Forelimb muscle (tissue), 1 donor: ENCODE measurements around the gene OR3A2. TPM values are rescaled to one million over a fixed set of nuclear protein-coding genes. Genes with fewer than 3 reads are reported as not detected.
"Not testable (repeated sequence)": the region's sequence is repeated elsewhere in the genome, so short reads cannot be mapped to it uniquely, and the experiment has no call there.

Experiments used
- DNase-seq: peaks from one replicate; pipeline ENCODE4 v3.0.0-alpha.2; 2013; ENCODE audit warnings: low read depth
- polyA plus RNA-seq: library from polyadenylated mRNA; unstranded; fragments of 120-200 nt; gene quantifications from one replicate; pipeline ENCODE4 v1.2.1, GENCODE V29; 2013; ENCODE audit not compliant: insufficient read length

The OR3A2 gene
- polyA plus RNA-seq: not detected

DNA sequence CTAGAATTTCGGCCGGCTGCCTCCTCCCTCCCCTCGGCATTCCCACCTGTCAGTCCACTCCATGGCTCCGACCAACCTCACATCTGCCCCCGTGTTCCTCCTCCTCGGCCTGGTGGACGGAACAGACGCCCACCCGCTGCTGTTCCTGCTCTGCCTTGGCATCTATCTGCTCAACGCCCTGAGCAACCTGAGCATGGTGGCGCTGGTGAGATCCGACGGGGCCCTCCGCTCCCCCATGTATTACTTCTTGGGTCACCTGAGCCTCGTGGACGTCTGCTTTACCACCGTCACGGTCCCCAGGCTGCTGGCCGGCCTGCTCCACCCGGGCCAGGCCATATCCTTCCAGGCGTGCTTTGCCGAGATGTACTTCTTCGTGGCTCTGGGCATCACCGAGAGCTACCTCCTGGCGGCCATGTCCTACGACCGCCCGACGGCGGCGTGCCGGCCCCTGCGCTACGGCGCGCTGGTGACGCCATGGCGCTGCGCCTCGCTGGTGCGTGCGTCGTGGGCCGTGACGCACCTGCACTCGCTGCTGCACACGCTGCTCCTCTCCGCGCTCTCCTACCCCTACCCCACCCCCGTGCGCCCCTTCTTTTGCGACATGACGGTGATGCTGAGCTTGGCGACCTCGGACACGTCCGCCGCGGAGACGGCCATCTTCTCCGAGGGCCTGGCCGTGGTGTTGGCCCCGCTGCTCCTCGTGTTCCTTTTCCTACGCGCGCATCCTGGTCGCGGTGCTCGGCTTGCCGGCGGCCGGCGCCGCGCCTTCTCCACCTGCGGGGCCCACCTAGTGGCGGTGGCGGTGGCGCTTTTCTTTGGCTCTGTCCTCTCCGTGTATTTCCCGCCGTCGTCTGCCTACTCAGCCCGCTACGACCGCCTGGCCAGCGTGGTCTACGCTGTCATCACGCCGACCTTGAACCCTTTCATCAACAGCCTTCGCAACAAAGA lies at the start of gene OR3A2:
TSS of gene OR3A2 (minus strand) at position 440 of the 948 bp plus-strand sequence.
- DNase-seq: no peak

DNA sequence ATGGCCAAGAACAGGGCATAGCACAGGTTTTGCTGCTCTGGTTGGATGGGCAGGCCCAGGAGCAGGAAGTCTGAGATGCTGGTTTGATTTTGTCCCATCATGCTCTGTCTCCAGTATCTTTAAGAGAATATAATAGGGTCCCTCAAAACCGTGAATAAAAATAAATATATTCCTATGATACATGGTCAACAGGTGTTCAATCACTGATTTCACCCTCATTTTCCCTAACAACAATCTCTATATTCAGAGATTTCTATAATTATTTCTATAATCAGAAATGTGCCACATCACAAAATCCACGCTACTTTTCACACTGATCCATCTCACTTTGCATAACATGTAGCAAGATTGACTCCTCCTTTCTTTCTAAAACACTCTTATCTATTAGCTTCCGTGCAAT lies 47.6 kb upstream of the OR3A2 start, which contains the start of gene OR1E2:
TSS of gene OR1E2 (minus strand) at position 101 of the 400 bp plus-strand sequence. CDS start at position 101, 0 bp downstream.
- no peak for DNase-seq

- not testable (repeated sequence) for DNase-seq
Observed at GRCh38 chr17:3433215-3433614, 47.1 kb upstream of the OR3A2 start.

DNA sequence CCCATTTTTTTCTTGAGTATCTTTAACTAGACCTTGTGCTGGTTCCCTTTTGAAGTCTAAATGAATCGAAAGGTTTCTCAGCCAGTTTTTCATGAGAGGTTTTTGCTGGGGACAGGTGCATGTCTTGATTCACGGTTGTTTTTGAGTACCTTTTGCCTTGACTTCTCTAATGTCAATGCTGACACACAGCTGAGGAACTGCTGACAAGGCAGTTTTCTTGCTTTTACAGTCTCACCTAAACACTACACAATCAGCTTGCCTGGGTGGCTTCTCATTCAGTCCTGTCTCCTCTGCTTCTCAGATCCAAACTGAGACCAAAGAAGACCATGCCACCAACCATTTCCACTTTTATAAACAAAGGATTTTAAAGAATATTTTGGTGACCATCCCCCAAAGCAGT lies 32.1 kb upstream of the OR3A2 start:
- DNase-seq: no peak

DNA sequence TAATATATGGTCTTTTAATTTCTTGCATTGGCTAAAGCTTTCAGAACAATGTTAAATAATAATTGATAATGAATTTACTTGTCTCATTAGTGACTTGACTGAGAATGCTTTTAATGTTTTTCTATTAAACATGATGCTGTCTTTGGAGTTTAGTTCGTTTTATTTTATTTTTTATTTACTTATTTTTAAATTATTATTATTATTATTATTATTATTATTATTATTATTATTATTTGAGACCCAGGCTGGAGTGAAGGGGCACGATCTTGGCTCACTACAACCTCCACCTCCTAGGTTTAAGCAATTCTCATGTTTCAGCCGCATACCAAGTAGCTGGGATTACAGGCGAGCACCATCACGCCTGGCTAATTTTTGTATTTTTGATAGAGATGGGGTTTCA lies 29.5 kb upstream of the OR3A2 start:
- no peak for DNase-seq

DNA sequence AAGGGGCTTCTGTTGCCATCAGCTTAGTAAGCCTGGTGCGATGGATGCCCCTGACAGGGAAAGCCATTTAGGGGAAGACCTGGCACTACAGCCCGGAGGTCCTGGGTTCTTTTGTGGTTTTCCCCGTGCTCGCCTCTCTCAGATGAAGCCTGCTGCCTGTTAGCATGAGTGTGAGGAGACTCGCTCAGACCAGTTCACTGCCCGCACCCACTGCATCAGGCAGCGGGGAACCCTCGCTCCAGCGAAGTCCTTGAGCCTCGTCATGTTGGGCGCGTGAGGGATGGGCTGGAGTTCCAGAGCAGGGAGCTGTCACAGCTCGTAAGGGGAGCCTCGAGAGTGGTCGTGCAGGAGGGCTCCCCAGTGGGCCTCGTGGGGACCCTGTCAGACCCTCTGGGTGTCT lies 26.1 kb upstream of the OR3A2 start:
- DNase-seq: not testable (repeated sequence)

DNA sequence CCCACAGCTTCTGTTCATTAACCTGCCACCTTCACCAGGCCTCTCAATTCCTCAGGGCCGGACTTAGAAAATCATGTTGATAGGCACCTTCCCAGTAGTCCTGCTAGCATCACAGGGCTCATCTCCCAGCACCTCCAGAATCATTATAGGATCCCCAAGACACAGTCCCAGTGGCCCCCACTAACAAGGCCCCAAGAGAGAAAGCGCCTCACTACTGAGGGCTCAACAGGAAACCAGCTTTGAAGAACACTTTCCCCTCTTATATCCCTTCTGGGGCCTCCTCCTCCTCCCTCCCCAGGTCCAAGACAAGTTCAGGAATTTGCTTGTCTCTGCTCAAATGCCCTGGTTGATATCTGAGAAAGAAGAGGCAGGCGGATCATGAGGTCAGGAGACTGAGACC lies 25.0 kb upstream of the OR3A2 start, which contains the start of gene OR3A3:
TSS of gene OR3A3 (plus strand) at position 301 of the 400 bp plus-strand sequence.
- DNase-seq: no peak

DNA sequence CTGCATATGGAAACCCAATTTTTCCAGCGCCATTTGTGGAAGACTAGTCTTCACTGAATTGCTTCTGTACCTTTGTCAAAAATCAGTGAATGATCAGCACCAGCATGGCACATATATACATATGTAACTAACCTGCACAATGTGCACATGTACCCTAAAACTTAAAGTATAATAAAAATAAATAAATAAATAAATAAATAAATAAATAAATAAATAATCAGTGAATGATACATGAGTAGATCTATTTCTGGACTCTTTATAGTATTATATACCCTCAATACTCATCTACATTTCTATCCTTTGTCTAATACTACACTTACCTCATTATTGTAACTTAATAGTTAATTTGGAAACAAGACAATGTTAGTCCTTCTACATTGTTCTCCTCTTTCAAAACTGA lies 17.7 kb upstream of the OR3A2 start:
- DNase-seq: not testable (repeated sequence)

GRCh38 chr17:3401786-3402185 lies 15.7 kb upstream of the OR3A2 start:
- DNase-seq: no peak

GRCh38 chr17:3400055-3400454 lies 13.9 kb upstream of the OR3A2 start:
- DNase-seq: no peak

GRCh38 chr17:3398310-3398709 lies 12.2 kb upstream of the OR3A2 start, which contains the start of gene OR1E1:
TSS of gene OR1E1 (minus strand) at chr17:3398410. CDS start at chr17:3398410, 0 bp downstream.
- no peak for DNase-seq

- DNase-seq: not testable (repeated sequence)
Observed at GRCh38 chr17:3397801-3398200, 11.7 kb upstream of the OR3A2 start.

GRCh38 chr17:3389791-3390190 lies 3.7 kb upstream of the OR3A2 start:
- DNase-seq: no peak

- DNase-seq: no peak
Observed at GRCh38 chr17:3381957-3382356, 4.2 kb downstream of the OR3A2 start.

DNA sequence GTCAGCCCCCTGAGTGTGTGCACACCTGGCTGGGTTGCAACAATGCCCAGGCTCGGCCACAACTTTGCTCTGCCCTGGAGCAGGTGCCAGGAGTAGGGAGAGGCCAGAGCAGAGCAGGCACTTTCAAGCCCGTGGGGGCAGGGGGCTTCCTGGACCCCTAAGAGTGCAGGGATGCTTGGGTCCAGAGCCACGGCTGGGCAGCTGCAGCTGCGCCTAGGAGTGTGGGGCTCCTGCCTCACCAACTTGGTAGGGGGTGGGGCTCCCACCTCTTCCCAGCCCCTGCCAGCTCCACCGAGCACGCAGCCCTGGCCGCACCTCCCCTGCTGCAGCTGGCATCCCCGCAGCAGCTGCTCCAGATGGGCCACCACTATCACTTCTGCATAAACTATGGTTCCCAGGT lies 7.8 kb downstream of the OR3A2 start:
- no peak for DNase-seq

DNA sequence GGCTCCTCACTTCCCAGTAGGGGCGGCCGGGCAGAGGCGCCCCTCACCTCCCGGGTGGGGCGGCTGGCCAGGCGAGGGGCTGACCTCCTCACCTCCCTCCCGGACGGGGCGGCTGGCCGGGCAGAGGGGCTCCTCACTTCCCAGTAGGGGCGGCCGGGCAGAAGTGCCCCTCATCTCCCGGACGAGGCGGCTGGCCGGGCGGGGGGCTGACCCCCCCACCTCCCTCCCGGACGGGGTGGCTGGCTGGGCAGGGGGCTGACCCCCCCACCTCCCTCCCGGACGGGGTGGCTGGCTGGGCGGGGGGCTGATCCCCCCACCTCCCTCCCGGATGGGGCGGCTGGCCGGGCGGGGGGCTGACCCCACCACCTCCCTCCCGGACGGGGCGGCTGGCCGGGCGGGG lies 14.9 kb downstream of the OR3A2 start:
- not testable (repeated sequence) for DNase-seq

DNA sequence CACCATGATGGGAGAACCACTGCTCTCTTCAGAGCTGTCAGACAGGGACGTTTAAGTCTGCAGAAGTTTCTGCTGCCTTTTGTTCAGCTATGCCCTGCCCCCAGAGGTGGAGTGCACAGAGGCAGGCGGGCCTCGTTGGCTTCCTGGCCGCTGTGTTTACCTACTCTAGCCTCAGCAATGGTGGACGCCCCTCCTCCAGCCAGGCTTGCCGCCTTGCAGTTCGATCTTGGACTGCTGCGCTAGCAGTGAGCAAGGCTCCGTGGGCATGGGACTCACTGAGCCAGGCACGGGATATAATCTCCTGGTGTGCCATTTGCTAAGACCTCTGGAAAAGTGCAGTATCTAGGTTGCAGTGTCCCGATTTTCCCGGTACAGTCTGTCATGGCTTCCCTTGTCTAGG lies 43.3 kb downstream of the OR3A2 start:
- not testable (repeated sequence) for DNase-seq

DNA sequence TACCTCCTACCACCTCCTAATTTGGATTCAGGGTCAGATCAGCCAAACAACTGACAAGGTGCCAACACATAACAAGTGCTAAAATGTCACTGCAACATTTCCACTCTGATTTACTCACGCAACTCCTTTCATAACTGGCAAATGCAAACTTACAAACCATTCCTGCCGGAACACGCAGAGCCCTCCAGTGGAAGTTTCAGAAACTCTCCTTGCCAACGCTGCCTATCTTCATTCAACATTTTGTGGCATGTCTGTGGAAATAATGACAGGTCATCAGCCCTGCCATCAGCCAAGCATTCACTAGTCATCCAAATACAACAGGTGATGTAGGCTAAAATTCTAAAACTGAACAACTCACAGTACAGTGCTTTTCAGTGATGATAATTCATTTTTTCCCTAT lies 50.2 kb downstream of the OR3A2 start:
- no peak for DNase-seq

DNA sequence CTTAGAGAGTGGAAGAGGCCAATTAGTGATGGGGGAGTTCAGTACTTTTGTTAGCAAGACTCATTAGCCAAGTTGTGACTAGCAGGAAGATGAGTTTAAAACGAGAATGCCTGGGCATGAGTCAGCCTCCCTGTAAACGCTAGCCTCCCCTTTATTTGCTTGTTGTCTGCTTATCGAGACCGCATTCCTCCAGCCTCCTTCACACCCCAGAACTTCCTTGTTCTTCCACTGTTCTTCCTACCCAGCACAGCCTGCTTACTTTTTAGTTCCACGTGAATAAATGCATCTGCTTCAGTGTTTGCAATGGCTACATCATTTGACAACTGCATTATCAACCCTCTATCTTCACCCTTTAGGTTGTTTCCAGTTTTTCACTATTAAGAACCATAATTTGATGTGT lies 67.8 kb downstream of the OR3A2 start:
- DNase-seq: no peak

DNA sequence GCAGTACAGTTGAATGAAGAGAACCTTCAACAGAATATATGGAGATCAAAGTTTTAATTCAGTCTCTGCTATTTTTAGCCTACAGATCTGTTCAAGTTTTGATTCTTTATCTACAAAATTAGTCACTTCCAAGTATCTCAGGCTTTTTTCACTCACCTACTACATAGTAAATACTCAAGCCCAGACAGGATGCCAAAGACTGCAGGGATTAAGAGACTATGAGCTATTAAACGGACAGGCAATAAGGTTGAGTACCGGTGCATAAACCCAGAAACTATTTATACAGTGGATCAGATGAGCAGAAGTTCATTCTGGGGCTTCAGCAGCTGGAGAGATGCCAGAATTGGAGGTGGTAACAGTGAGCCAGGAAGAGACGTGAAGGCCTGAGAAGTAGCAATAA lies 69.3 kb downstream of the OR3A2 start:
- no peak for DNase-seq

DNA sequence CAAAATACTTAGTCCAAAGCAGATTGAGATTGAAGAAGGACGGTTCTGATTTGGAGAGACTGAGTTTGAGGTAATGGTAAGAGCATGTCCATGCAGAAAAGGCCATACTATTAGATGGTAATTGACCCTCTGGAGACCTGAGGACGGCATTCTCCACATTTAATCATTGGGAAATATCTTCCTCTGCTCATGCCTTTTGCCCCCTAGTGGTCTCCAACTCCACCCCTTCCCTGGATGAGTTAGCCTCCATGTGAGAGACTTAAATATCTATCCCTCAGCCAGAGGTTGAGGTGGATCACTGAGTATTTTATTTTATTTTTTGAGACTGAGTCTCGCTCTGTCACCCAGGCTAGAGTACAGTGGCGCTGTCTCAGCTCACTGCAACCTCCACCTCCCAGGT lies 77.5 kb downstream of the OR3A2 start:
- no peak for DNase-seq

DNA sequence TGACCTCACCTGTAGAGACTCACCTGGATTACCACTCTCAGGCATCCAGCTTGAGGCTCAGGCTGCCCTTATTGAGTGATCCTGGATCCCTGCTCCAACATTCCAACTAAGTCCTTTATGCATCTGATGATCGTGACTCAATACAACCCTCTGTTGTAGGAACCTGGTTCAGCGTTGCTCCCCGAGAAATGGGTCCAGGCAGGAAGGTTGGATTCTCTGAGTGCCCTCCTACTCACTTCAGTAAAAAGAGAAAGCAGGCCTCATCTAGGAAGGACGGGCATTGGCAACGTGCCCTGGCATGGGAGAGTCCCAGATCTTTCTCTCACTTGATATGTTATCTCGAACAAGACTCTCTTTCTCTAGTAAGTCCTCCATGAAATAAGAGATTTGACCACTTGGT lies 87.8 kb downstream of the OR3A2 start, which contains the start of gene OR3A1:
TSS of gene OR3A1 (minus strand) at position 101 of the 400 bp plus-strand sequence. CDS start 5,778 bp downstream, outside the sequence.
- no peak for DNase-seq

DNA sequence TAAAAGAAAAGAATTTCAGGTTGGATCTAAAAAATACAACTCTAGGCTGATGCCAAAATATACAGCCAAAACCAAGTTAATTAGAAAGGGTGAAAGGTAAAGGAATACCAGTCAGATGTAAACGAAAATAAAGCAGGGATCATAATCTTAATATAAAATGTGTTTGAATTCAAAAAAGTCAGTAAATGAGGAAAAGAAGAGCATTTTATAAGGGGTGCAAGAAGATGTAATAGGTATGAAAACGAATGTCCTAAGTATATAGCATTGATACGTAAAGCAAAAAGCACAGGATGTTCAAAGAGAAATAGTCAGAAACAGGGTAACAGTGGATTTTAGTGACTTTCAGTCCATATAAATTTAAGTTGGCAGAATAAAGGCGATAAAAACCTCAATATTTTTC lies 90.5 kb downstream of the OR3A2 start:
- no peak for DNase-seq
